Stimulated activated CD4-positive, alpha-beta T cell treated with anti-CD3 and anti-CD28 coated beads, Interleukin-12 subunit alpha, Interleukin-12 subunit beta, amount 100 ng/mL, for 4 hours (primary cell): ENCODE results near the gene AHCYL1.

Source experiments
- DNase-seq: peaks from one replicate; pipeline ENCODE4 v3.0.0-alpha.2; 2020

The AHCYL1 gene

GRCh38 chr1:110043016-110043415 lies 58.5 kb downstream of the AHCYL1 start:
- no peak for DNase-seq

- DNase-seq = no peak
Observed at GRCh38 chr1:110047463-110047862, 62.9 kb downstream of the AHCYL1 start.

- DNase-seq = no peak
Observed at GRCh38 chr1:110048240-110048639, 63.7 kb downstream of the AHCYL1 start.

GRCh38 chr1:110048923-110049601 lies 64.5 kb downstream of the AHCYL1 start:
- no peak for DNase-seq

GRCh38 chr1:110049801-110050601 lies 65.4 kb downstream of the AHCYL1 start:
- DNase-seq = no peak

GRCh38 chr1:110050602-110051261 lies 66.2 kb downstream of the AHCYL1 start:
- DNase-seq = no peak

- no peak for DNase-seq
Observed at GRCh38 chr1:110051262-110051648, 66.7 kb downstream of the AHCYL1 start.

- DNase-seq = peak; percentile 73
Observed at GRCh38 chr1:110053552-110054428, 69.2 kb downstream of the AHCYL1 start.

GRCh38 chr1:110055493-110056284 lies 71.1 kb downstream of the AHCYL1 start:
- DNase-seq = no peak

- DNase-seq = no peak
Observed at GRCh38 chr1:110056285-110056683, 71.7 kb downstream of the AHCYL1 start.

GRCh38 chr1:110056776-110057175 lies 72.2 kb downstream of the AHCYL1 start:
- DNase-seq = no peak

GRCh38 chr1:110057963-110058518 lies 73.5 kb downstream of the AHCYL1 start:
- no peak for DNase-seq

- DNase-seq = no peak
Observed at GRCh38 chr1:110058591-110058990, 74.0 kb downstream of the AHCYL1 start.

- no peak for DNase-seq
Observed at GRCh38 chr1:110059133-110059863, 74.7 kb downstream of the AHCYL1 start.

GRCh38 chr1:110060034-110060661 lies 75.6 kb downstream of the AHCYL1 start:
- DNase-seq = peak; percentile 72

GRCh38 chr1:110060662-110061060 lies 76.1 kb downstream of the AHCYL1 start:
- no peak for DNase-seq

GRCh38 chr1:110061341-110061740 lies 76.8 kb downstream of the AHCYL1 start:
- DNase-seq = no peak

GRCh38 chr1:110062612-110063011 lies 78.0 kb downstream of the AHCYL1 start:
- no peak for DNase-seq

GRCh38 chr1:110063781-110064180 lies 79.2 kb downstream of the AHCYL1 start:
- DNase-seq = no peak

- DNase-seq = no peak
Observed at GRCh38 chr1:110064576-110065337, 80.2 kb downstream of the AHCYL1 start.
